ENCODE data around the gene TDO2.
"Not testable (repeated sequence)": the region's sequence is repeated elsewhere in the genome, so short reads cannot be mapped to it uniquely, and the experiment has no call there.

Gene TDO2

GRCh38 chr4:155906554-155907247, 3.2 kb downstream of the TDO2 start:
- no peak for DNase-seq (ENCODE audit: low read depth in 3 of 3, low spot score in 1 of 3)

- no peak for DNase-seq (ENCODE audit: low read depth in 3 of 3, low spot score in 1 of 3)
Observed at GRCh38 chr4:155907556-155907955, 4.1 kb downstream of the TDO2 start.

- no peak for DNase-seq (ENCODE audit: low read depth in 3 of 3, low spot score in 1 of 3)
Observed at GRCh38 chr4:155908187-155909139, 5.0 kb downstream of the TDO2 start.

- no peak for DNase-seq (ENCODE audit: low read depth in 3 of 3, low spot score in 1 of 3)
Observed at GRCh38 chr4:155909615-155910226, 6.2 kb downstream of the TDO2 start.

- no peak for DNase-seq (ENCODE audit: low read depth in 3 of 3, low spot score in 1 of 3)
Observed at GRCh38 chr4:155911905-155912304, 8.4 kb downstream of the TDO2 start.

GRCh38 chr4:155914782-155915181, 11.3 kb downstream of the TDO2 start:
- DNase-seq (ENCODE audit: low read depth in 3 of 3, low spot score in 1 of 3): no peak

GRCh38 chr4:155921597-155921996, 18.1 kb downstream of the TDO2 start:
- DNase-seq (ENCODE audit: low read depth in 3 of 3, low spot score in 1 of 3): no peak

- DNase-seq (ENCODE audit: low read depth in 3 of 3, low spot score in 1 of 3): no peak
Observed at GRCh38 chr4:155924637-155925036, 21.1 kb downstream of the TDO2 start.

- DNase-seq (ENCODE audit: low read depth in 3 of 3, low spot score in 1 of 3): no peak
Observed at GRCh38 chr4:155929833-155930232, 26.3 kb downstream of the TDO2 start.

GRCh38 chr4:155930330-155930729, 26.8 kb downstream of the TDO2 start:
- no peak for DNase-seq (ENCODE audit: low read depth in 3 of 3, low spot score in 1 of 3)

- DNase-seq (ENCODE audit: low read depth in 3 of 3, low spot score in 1 of 3): no peak
Observed at GRCh38 chr4:155931634-155932033, 28.1 kb downstream of the TDO2 start.

GRCh38 chr4:155934634-155935033, 31.1 kb downstream of the TDO2 start:
- not testable (repeated sequence) for DNase-seq (ENCODE audit: low read depth in 3 of 3, low spot score in 1 of 3)

GRCh38 chr4:155935389-155935986, 32.0 kb downstream of the TDO2 start:
- DNase-seq (ENCODE audit: low read depth in 3 of 3, low spot score in 1 of 3): no peak

- DNase-seq (ENCODE audit: low read depth in 3 of 3, low spot score in 1 of 3): no peak
Observed at GRCh38 chr4:155941085-155941790, 37.7 kb downstream of the TDO2 start.

- no peak for DNase-seq (ENCODE audit: low read depth in 3 of 3, low spot score in 1 of 3)
Observed at GRCh38 chr4:155941820-155942219, 38.3 kb downstream of the TDO2 start.

- no peak for DNase-seq (ENCODE audit: low read depth in 3 of 3, low spot score in 1 of 3)
Observed at GRCh38 chr4:155943605-155944291, 40.3 kb downstream of the TDO2 start.

- no peak for DNase-seq (ENCODE audit: low read depth in 3 of 3, low spot score in 1 of 3)
Observed at GRCh38 chr4:155944516-155944915, 41.0 kb downstream of the TDO2 start.

- no peak for DNase-seq (ENCODE audit: low read depth in 3 of 3, low spot score in 1 of 3)
Observed at GRCh38 chr4:155946486-155946885, 43.0 kb downstream of the TDO2 start.

GRCh38 chr4:155948541-155948940, 45.0 kb downstream of the TDO2 start:
- DNase-seq (ENCODE audit: low read depth in 3 of 3, low spot score in 1 of 3): no peak

- no peak for DNase-seq (ENCODE audit: low read depth in 3 of 3, low spot score in 1 of 3)
Observed at GRCh38 chr4:155950461-155950860, 47.0 kb downstream of the TDO2 start.
